ENCODE data around the gene CLDN6. TPM values are rescaled to one million over a fixed set of nuclear protein-coding genes. Genes with fewer than 3 reads are reported as not detected.

Gene CLDN6
- total and polyA plus RNA-seq, 12 donors: 0.46 to 0.47 TPM; not detected in 10

GRCh38 chr16:3051494-3051893 is 33.5 kb upstream of the CLDN6 start:
- Histone ChIP-seq H3K4me3 (no peak overlapping the region), H3K27me3 (peaks cover 22% of the 10 kb centered on the region), H3K9me3 (replicated peaks in 1 of 3) (no peaks in the 10 kb centered on the region), H3K36me3 (replicated peaks in 1 of 2) (no peaks in the 10 kb centered on the region), H3K27ac (no peak overlapping the region), H3K4me1 (replicated peaks in 1 of 2) (peaks cover 0 to 5% of the 10 kb centered on the region in 2 donors)
- intact Hi-C loops (cut with DNase I): loop anchor here in 1 of 2 donors (10.0 kb wide), 2 partner anchors 73 to 123 kb away; no protein-coding TSS in a partner anchor
- TF ChIP-seq CTCF (IDR thresholded peaks at IDR 0.05): no peak
- no peak for TF ChIP-seq POLR2A (IDR thresholded peaks at IDR 0.05)
- DNase-seq: no peak
- WGBS, 4 donors: 44 to 85% (median 67%) methylated on average over 6 to 9 of the region's 9 CpGs

GRCh38 chr16:3051009-3051408 is 33.0 kb upstream of the CLDN6 start:
- no peak for DNase-seq
- H3K4me1 ChIP-seq (replicated peaks in 1 of 2): peaks cover 0 to 8% of the 10 kb centered on the region in 2 donors
- no peak overlapping the region for H3K27ac ChIP-seq
- H3K36me3 ChIP-seq (replicated peaks in 1 of 2): no peaks in the 10 kb centered on the region
- peaks cover 27% of the 10 kb centered on the region for H3K27me3 ChIP-seq
- H3K4me3 ChIP-seq: no peak overlapping the region
- WGBS, 4 donors: 28 to 54% (median 41%) methylated on average over 3 to 4 of the region's 4 CpGs
- no peaks in the 10 kb centered on the region for H3K9me3 ChIP-seq (replicated peaks in 1 of 3)
- intact Hi-C loops (cut with DNase I): loop anchor here in 1 of 2 donors (10.0 kb wide), 2 partner anchors 74 to 124 kb away; no protein-coding TSS in a partner anchor
- TF ChIP-seq CTCF (IDR thresholded peaks at IDR 0.05): no peak
- no peak for TF ChIP-seq POLR2A (IDR thresholded peaks at IDR 0.05)

- Histone ChIP-seq H3K4me1 (replicated peaks in 1 of 2) (peaks cover under 1 to 13% of the 10 kb centered on the region in 2 donors), H3K27me3 (peaks cover 32% of the 10 kb centered on the region), H3K36me3 (replicated peaks in 1 of 2) (no peaks in the 10 kb centered on the region), H3K27ac (no peak overlapping the region), H3K9me3 (replicated peaks in 1 of 3) (no peaks in the 10 kb centered on the region), H3K4me3 (no peak overlapping the region)
- intact Hi-C loops (cut with DNase I): loop anchor here in 1 of 2 donors (10.0 kb wide), 2 partner anchors 74 to 124 kb away; no protein-coding TSS in a partner anchor
- WGBS, 4 donors: 78 to 86% (median 81%) methylated on average over 5 of the region's 5 CpGs
- DNase-seq: no peak
- TF ChIP-seq CTCF (IDR thresholded peaks at IDR 0.05) (no peak), POLR2A (IDR thresholded peaks at IDR 0.05) (no peak)
These were observed 32.5 kb upstream of the CLDN6 start for GRCh38 chr16:3050487-3050886.

GRCh38 chr16:3049921-3050481 is 32.0 kb upstream of the CLDN6 start:
- H3K9me3 ChIP-seq (replicated peaks in 1 of 3): no peaks in the 10 kb centered on the region
- no peak overlapping the region for H3K27ac ChIP-seq
- intact Hi-C loops (cut with DNase I): loop anchor here in 1 of 2 donors (10.0 kb wide), 2 partner anchors 75 to 125 kb away; no protein-coding TSS in a partner anchor
- H3K4me1 ChIP-seq (replicated peaks in 1 of 2): peaks cover 4 to 13% of the 10 kb centered on the region in 2 donors
- DNase-seq: no peak
- H3K27me3 ChIP-seq: peaks cover 36% of the 10 kb centered on the region
- 76 to 89% (median 80%) methylated on average over 10 to 26 of the region's 26 CpGs for WGBS, 4 donors
- no peak overlapping the region for H3K4me3 ChIP-seq
- no peaks in the 10 kb centered on the region for H3K36me3 ChIP-seq (replicated peaks in 1 of 2)
- no peak for TF ChIP-seq POLR2A (IDR thresholded peaks at IDR 0.05)
- TF ChIP-seq CTCF (IDR thresholded peaks at IDR 0.05): no peak

Measured in adrenal gland (tissue), 12 donors.